IMR-90 (cell line): Measurements from ENCODE around the gene STX17. TPM values are rescaled to one million over a fixed set of nuclear protein-coding genes. Genes with fewer than 3 reads are reported as not detected.

ENCODE experiments used
- ATAC-seq: fragments of 200-7000 bp; cut with Tn5 transposase; 2 replicates; pipeline ENCODE4 v1.9.1; 2020; ENCODE audit warnings: low read depth, mild to moderate bottlenecking, moderate library complexity
- BruUV-seq: library from RNA; stranded (reverse); fragments of 400-500 nt; replicated peaks from 2 replicates; lab custom pipeline; 2021; lab: Mats Ljungman, UMichigan
- CTCF ChIA-PET: fragments of 300-600 bp; formaldehyde crosslinking; extraction: SDS; loops from one replicate; lab custom pipeline; 2021; ENCODE audit warnings: antibody characterized with exemption; lab: Yijun Ruan, JAX
- POLR2A ChIA-PET: fragments of 300-600 bp; sonication (Branson Sonifier 250); formaldehyde crosslinking; loops from one replicate; lab custom pipeline; 2022; ENCODE audit warnings: antibody characterized with exemption; ENCODE audit not compliant: unreplicated experiment; lab: Charles Lee
- DNase-seq: peaks from one replicate; pipeline ENCODE4 v3.0.0; 2013
- H2AFZ ChIP-seq: replicated peaks from 2 replicates; pipeline ENCODE3; 2013; ENCODE audit warnings: low read length, mild to moderate bottlenecking; ENCODE audit not compliant: poor library complexity
- H2AK5ac ChIP-seq: 2 replicates; pipeline ENCODE4 v1.6.1; 2013; ENCODE audit warnings: low read depth, low read length, inconsistent platforms
- H2AK9ac ChIP-seq: replicated peaks from 2 replicates; pipeline ENCODE3; 2013; ENCODE audit warnings: mild to moderate bottlenecking, low read depth, low read length, moderate library complexity; ENCODE audit not compliant: poor library complexity
- H2BK120ac ChIP-seq: 2 replicates; pipeline ENCODE4 v1.6.1; 2013; ENCODE audit warnings: low read depth, low read length, inconsistent platforms
- H2BK15ac ChIP-seq: 3 replicates; pipeline ENCODE4 v1.6.1; 2013; ENCODE audit warnings: low read depth, low read length, inconsistent platforms
- H2BK20ac ChIP-seq: 2 replicates; pipeline ENCODE4 v1.6.1; 2013; ENCODE audit warnings: low read depth, mild to moderate bottlenecking, inconsistent platforms, low read length, moderate library complexity
- H2BK5ac ChIP-seq: 2 replicates; pipeline ENCODE4 v1.6.1; 2013; ENCODE audit warnings: mild to moderate bottlenecking, low read depth, low read length, inconsistent platforms; ENCODE audit not compliant: poor library complexity, severe bottlenecking
- H3K14ac ChIP-seq: replicated peaks from 2 replicates; pipeline ENCODE4 v1.6.1; 2013; ENCODE audit warnings: low read depth, low read length, inconsistent platforms
- H3K18ac ChIP-seq: 2 replicates; pipeline ENCODE4 v1.6.1; 2013; ENCODE audit warnings: low read depth, low read length, control low read depth
- H3K23ac ChIP-seq: 2 replicates; pipeline ENCODE4 v1.6.1; 2013; ENCODE audit warnings: low read depth, low read length, inconsistent platforms
- H3K27ac ChIP-seq: 2 replicates; pipeline ENCODE4 v1.5.1; 2013; ENCODE audit warnings: mild to moderate bottlenecking, control low read depth, low read length; ENCODE audit not compliant: insufficient read depth
- H3K27me3 ChIP-seq: 2 replicates; pipeline ENCODE4 v1.6.1; 2013; ENCODE audit warnings: low read length; ENCODE audit not compliant: control insufficient read depth, insufficient read depth
- H3K36me3 ChIP-seq: 2 replicates; pipeline ENCODE4 v1.6.1; 2013; ENCODE audit warnings: low read length, mixed read lengths; ENCODE audit not compliant: control insufficient read depth, insufficient read depth
- H3K4ac ChIP-seq: 2 replicates; pipeline ENCODE4 v1.6.1; 2013; ENCODE audit warnings: low read depth, low read length, inconsistent platforms
- H3K4me1 ChIP-seq: 2 replicates; pipeline ENCODE4 v1.6.1; 2013; ENCODE audit warnings: low read length, mixed read lengths; ENCODE audit not compliant: control insufficient read depth, insufficient read depth
- H3K4me2 ChIP-seq: 2 replicates; pipeline ENCODE4 v1.6.1; 2013; ENCODE audit warnings: low read depth, mild to moderate bottlenecking, control low read depth, low read length, moderate library complexity
- H3K4me3 ChIP-seq: 2 replicates; pipeline ENCODE4 v1.5.1; 2013; ENCODE audit warnings: low read depth, mild to moderate bottlenecking, control low read depth, low read length, moderate library complexity; ENCODE audit not compliant: insufficient read depth
- H3K56ac ChIP-seq: 2 replicates; pipeline ENCODE4 v1.6.1; 2013; ENCODE audit warnings: low read length, inconsistent platforms; ENCODE audit not compliant: insufficient read depth; ENCODE audit errors: extremely low read depth
- H3K79me1 ChIP-seq, 2 experiments: 2 replicates each; pipeline ENCODE4 v1.6.1; 2013; ENCODE audit warnings: low read length in 2 of 2, inconsistent platforms in 1 of 2, low read depth in 1 of 2
- H3K9ac ChIP-seq: 2 replicates; pipeline ENCODE4 v1.6.1; 2013; ENCODE audit warnings: low read depth, low read length, control low read depth
- H3K9me1 ChIP-seq: 2 replicates; pipeline ENCODE4 v1.6.1; 2013; ENCODE audit warnings: low read length, inconsistent platforms; ENCODE audit not compliant: insufficient read depth
- H3K9me3 ChIP-seq: 2 replicates; pipeline ENCODE4 v1.6.1; 2013; ENCODE audit warnings: low read length; ENCODE audit not compliant: control insufficient read depth, insufficient read depth
- H4K20me1 ChIP-seq: 2 replicates; pipeline ENCODE4 v1.6.1; 2013; ENCODE audit warnings: low read length, inconsistent platforms; ENCODE audit not compliant: insufficient read depth
- H4K5ac ChIP-seq: 2 replicates; pipeline ENCODE4 v1.6.1; 2013; ENCODE audit warnings: mild to moderate bottlenecking, low read depth, low read length, control low read depth
- H4K8ac ChIP-seq, 2 experiments: 2 replicates each; pipeline ENCODE4 v1.6.1; 2013; ENCODE audit warnings: low read depth in 2 of 2, low read length in 2 of 2, control low read depth in 1 of 2, inconsistent platforms in 1 of 2
- H4K91ac ChIP-seq: 2 replicates; pipeline ENCODE4 v1.6.1; 2013; ENCODE audit warnings: low read depth, low read length, inconsistent platforms; ENCODE audit not compliant: insufficient read depth
- CEBPB ChIP-seq: IDR thresholded peaks from 2 replicates; pipeline ENCODE4 v1.6.1; 2012; ENCODE audit warnings: low read depth, low read length, improper control_type of control experiment
- NFE2L2 ChIP-seq: fragments of 150-350 bp; IDR thresholded peaks from 2 replicates; pipeline ENCODE4 v1.6.1; 2016; ENCODE audit warnings: low read depth, mild to moderate bottlenecking, low read length
- WGBS, 2 experiments: methylation state at CpG; one replicate each; pipeline versions ENCODE4 v1.1.5 to v1.1.7; 2013; ENCODE audit warnings: missing lambda C conversion rate in 2 of 2; ENCODE audit not compliant: insufficient read length in 1 of 2; ENCODE audit errors: extremely low coverage in 2 of 2; 5-methylcytosine and 5-hydroxymethylcytosine counted together
- dilution Hi-C: fragments of 300-500 bp; cut with HindIII; formaldehyde crosslinking; loops from one replicate; pipeline ENCODE4 v1.14.3; 2018; ENCODE audit warnings: low sequenced_read_pairs; ENCODE audit not compliant: unreplicated experiment
- in situ Hi-C: fragments of 300-500 bp; cut with MboI; formaldehyde crosslinking; loops from 3 replicates; pipeline ENCODE4 v1.14.3; 2019; ENCODE audit warnings: low sequenced_read_pairs, inconsistent platforms, mixed read lengths
- intact Hi-C: fragments of 100-400 bp; cut with micrococcal nuclease; formaldehyde crosslinking; loops from 2 replicates; pipeline ENCODE4 v1.10.0; 2022
- polyA plus RNA-seq, 3 experiments: library from polyadenylated mRNA; depleted of rRNA; stranded (reverse); fragments of >200 nt; gene quantifications; 2 replicates each; pipeline ENCODE4 v1.2.3, GENCODE V29; 2012; ENCODE audit warnings: low replicate concordance in 1 of 3
- total RNA-seq: library from RNA; depleted of rRNA; stranded (reverse); fragments of >200 nt; gene quantifications from 2 replicates; pipeline ENCODE4 v1.2.3, GENCODE V29; 2012
- TF ChIP-seq, protein P1 (sequence below): fragments of 150-350 bp; IDR thresholded peaks from 2 replicates; pipeline ENCODE4 v1.6.1; 2017; ENCODE audit warnings: mild to moderate bottlenecking, antibody characterized with exemption, low read length, low read depth

The STX17 gene
- total and polyA plus RNA-seq, 2 of the 4 experiments (the other 2 are of a cell fraction) = 6.2 to 11.7 TPM

DNA sequence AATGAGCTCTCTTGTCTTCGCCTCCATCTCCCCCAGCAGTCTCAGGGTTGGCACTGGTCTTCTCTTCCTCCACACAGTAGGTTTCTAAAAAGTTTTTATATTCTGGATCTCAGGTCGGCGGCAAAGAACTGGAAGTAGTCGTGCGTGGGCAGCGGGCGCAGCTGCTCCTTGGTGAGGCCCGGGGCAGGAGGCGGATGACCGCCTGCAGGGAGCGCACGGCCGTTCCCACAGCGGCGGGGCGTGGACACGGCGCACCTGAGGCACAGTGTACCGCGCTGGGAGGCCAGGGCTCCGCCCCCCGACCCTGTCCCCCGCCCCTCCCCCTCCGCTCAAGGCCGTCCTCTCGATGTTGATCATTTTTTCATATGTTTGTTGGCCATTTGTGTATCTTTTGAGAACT, 92.4 kb downstream of the STX17 start:
- Histone ChIP-seq H3K9me3 (peaks cover 2% of the 10 kb centered on the region; the same call in 1 of the 2 replicates), H3K4ac (no peak overlapping the region), H3K79me1 (no peaks in the 10 kb centered on the region), H4K20me1 (no peaks in the 10 kb centered on the region), H4K5ac (no peak overlapping the region), H2BK20ac (no peak overlapping the region), H3K56ac (no peak overlapping the region), H3K4me2 (no peak overlapping the region), H3K36me3 (peaks cover 7% of the 10 kb centered on the region; the same call in 1 of the 2 replicates), H3K4me3 (no peak overlapping the region), H4K91ac (no peak overlapping the region), H4K8ac (no peak overlapping the region), H3K27ac (no peak overlapping the region), H2BK5ac (no peak overlapping the region), H2BK15ac (no peak overlapping the region), H3K23ac (no peak overlapping the region), H2AK5ac (no peak overlapping the region), H3K9me1 (no peaks in the 10 kb centered on the region), H3K27me3 (no peaks in the 10 kb centered on the region), H2AFZ (no peak overlapping the region), H3K4me1 (no peaks in the 10 kb centered on the region), H2BK120ac (no peak overlapping the region), H2AK9ac (no peak overlapping the region), H3K18ac (no peak overlapping the region), H3K9ac (no peak overlapping the region), H3K14ac (no peak overlapping the region)
- intact Hi-C loops = no loop called here
- TF ChIP-seq NFE2L2 = no peak
- TF ChIP-seq, protein P1, sequence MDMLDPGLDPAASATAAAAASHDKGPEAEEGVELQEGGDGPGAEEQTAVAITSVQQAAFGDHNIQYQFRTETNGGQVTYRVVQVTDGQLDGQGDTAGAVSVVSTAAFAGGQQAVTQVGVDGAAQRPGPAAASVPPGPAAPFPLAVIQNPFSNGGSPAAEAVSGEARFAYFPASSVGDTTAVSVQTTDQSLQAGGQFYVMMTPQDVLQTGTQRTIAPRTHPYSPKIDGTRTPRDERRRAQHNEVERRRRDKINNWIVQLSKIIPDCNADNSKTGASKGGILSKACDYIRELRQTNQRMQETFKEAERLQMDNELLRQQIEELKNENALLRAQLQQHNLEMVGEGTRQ = no peak
- no peak for TF ChIP-seq CEBPB
- DNase-seq (no peak), ATAC-seq (no peak)
- CTCF ChIA-PET = no interaction called here
- BruUV-seq = no TSS peak
- POLR2A ChIA-PET = interaction anchor here (0.5 kb wide), 1 partner anchor 428 kb away, joined by 8 read pairs; no protein-coding TSS in a partner anchor
- dilution Hi-C loops = no loop called here
- WGBS, 2 experiments = no CpG with 5 or more reads among the region's 26 CpGs
- in situ Hi-C loops = no loop called here
